C4-2B (cell line): ENCODE data around the gene IYD.
"Not testable (repeated sequence)": the region's sequence is repeated elsewhere in the genome, so short reads cannot be mapped to it uniquely, and the experiment has no call there.

ENCODE experiments used
- H3K27ac ChIP-seq: fragments of 450-650 bp; 2 replicates; pipeline ENCODE4 v1.5.1; 2017
- ZFX ChIP-seq: fragments of 450-650 bp; IDR thresholded peaks from 2 replicates; pipeline ENCODE4 v1.6.1; 2017
- TF ChIP-seq, protein P1 (sequence below): fragments of 450-650 bp; conservative IDR thresholded peaks from 2 replicates; pipeline ENCODE4 v1.5.1; 2017; ENCODE audit warnings: mild to moderate bottlenecking

IYD gene

DNA sequence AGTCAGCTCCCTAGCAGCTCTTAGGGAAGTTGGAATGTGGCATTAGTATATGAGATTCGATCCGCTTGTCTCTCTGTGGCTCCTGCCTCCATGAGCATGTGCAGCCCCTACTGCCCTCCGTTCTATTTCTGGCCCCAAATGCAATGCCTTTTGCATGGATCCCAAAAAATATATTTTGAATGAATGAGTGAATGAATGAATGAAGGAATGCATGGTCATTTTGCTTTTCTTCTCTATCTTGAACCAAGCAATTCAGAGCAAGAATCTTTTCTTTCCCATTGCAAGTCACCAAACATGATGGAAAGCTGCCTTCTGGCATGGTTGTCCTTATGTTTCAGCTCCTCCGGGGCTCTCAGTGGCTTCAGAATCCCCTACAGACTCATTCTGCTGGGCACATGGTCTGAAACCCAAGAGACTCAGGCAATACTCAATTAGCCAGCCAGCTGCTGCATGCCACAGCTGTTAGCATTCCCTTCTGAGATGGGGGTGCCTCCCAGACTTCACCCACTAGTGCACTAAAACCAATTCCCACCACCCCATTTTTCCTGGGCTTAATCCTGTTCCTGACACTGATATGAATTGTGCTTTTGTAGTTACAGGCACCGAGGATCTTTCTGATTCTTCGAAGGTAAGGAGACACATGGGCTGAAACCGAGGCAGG lies 2.6 kb upstream of the IYD start:
- H3K27ac ChIP-seq, result no peak overlapping the region
- TF ChIP-seq, protein P1, sequence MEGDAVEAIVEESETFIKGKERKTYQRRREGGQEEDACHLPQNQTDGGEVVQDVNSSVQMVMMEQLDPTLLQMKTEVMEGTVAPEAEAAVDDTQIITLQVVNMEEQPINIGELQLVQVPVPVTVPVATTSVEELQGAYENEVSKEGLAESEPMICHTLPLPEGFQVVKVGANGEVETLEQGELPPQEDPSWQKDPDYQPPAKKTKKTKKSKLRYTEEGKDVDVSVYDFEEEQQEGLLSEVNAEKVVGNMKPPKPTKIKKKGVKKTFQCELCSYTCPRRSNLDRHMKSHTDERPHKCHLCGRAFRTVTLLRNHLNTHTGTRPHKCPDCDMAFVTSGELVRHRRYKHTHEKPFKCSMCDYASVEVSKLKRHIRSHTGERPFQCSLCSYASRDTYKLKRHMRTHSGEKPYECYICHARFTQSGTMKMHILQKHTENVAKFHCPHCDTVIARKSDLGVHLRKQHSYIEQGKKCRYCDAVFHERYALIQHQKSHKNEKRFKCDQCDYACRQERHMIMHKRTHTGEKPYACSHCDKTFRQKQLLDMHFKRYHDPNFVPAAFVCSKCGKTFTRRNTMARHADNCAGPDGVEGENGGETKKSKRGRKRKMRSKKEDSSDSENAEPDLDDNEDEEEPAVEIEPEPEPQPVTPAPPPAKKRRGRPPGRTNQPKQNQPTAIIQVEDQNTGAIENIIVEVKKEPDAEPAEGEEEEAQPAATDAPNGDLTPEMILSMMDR, result no peak
- no peak for TF ChIP-seq ZFX

DNA sequence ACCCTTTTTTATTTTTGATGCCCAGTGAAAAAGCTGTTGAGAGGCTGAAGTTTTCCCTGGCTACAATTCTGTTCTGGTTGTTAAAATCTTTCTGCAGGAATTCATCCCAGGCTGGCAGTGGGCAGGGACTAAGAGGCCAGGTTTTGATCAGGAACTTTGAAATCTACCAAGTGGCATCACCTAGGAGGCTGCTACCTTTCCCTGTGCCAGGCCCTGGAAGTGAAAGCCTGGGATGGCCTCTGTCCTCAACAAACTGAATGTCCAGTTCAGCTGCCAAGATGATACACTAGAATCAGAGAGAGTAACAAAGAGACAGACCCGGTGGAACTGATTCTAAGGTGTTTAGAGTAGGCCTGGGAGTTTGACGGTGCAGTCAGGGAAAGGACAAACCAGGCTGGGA lies 596 bp downstream of the IYD start:
- no peak overlapping the region for H3K27ac ChIP-seq
- TF ChIP-seq, protein P1, result no peak
- TF ChIP-seq ZFX, result no peak

DNA sequence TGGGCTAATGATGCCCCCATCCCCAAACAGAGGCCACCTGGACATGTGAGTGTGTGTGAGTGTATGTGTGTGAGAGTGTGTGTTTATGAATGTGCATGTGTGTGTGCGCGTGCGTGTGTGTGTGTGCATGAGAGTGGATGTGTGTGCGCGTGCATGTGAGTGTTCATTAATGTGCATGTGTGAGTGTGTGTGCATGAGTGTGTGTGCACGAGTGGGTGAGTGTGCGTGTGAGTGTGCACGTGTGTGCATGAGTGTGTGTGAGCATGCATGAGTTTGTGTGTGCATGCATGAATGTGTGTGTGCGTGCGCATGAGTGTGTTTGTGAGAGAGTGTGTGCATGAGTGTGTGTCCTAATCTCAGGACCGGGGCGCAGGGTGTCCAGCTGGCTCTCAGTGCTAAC lies 1.3 kb downstream of the IYD start:
- TF ChIP-seq ZFX, result no peak
- TF ChIP-seq, protein P1, result no peak
- no peak overlapping the region for H3K27ac ChIP-seq

DNA sequence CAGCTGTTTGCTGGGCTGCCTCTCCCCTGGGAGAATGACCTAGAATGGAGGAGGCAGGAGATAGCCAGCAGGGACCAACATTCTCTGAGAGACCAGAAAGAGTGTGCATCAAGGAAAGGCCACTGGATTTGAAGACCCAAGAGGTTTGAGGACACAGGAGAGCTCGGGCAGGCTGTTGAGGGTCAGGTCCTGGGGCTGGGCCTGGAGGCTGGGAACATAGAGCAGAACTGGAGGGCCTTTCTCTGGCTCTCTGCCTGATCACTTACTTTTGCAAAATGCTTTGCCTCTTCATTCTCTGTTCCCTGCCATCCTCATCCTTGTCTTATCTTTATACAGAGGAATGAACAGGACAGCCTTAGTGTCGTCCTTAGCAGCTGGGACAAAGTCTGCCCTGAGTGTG lies 2.5 kb downstream of the IYD start:
- TF ChIP-seq, protein P1, result no peak
- TF ChIP-seq ZFX, result no peak
- H3K27ac ChIP-seq, result no peak overlapping the region

DNA sequence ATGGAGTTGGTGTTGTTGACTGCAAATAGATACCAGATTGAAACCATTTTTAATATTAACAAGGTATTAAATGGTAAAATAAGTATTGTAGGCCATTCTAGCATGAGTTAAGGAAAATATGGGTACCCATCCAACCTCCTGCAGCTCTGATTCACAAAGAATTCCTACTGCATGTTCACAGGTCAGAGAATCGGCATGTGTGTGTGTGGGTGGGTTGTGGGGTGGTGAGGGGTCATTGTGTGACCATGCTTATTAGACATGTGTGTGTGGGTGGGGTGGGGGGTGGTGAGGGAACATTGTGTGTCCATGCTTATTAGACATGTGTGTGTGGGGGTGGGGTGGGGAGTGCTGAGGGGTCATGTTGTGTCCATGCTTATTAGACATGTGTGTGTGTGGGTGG lies 3.2 kb downstream of the IYD start:
- TF ChIP-seq, protein P1, result no peak
- TF ChIP-seq ZFX, result no peak
- H3K27ac ChIP-seq, result no peak overlapping the region

DNA sequence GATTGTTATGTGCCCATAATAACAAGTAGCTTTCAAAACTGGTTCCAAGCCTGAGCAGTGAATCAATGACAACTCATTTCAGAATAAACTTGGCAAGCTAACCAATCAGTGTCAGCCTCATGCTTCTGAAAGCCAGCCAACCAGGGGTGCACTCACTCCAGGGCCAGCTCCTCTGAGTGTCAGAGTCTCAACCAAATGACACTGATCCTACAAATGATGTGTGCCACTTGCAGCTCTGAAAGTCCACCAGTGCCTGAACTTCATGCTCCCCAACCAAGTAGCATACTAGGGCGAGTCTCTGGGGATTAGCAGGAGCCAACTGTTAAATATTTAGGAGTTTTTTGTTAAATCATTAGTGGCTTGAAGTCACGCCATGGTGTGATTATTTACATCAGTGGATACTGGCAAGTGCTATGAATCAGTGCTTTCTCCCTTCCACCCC lies 4.5 kb downstream of the IYD start:
- TF ChIP-seq, protein P1, result no peak
- TF ChIP-seq ZFX, result no peak
- H3K27ac ChIP-seq, result no peak overlapping the region

DNA sequence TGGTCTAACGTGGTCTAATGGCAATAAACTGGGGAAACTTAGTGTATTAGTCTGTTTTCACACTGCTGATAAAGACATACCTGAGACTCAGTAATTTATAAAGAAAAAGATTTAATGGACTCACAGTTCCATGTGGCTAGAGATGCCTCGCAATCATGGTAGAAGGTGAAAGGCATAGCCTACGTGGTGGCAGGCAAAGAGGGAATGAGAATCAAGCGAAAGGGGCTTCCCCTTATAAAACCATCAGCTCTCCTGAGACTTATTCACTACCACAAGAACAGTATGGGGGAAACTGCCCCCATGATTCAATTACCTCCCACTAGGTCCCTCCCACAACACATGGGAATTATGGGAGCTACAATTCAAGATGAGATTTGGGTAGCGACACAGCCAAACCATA lies 5.5 kb downstream of the IYD start:
- H3K27ac ChIP-seq, result not testable (repeated sequence)

DNA sequence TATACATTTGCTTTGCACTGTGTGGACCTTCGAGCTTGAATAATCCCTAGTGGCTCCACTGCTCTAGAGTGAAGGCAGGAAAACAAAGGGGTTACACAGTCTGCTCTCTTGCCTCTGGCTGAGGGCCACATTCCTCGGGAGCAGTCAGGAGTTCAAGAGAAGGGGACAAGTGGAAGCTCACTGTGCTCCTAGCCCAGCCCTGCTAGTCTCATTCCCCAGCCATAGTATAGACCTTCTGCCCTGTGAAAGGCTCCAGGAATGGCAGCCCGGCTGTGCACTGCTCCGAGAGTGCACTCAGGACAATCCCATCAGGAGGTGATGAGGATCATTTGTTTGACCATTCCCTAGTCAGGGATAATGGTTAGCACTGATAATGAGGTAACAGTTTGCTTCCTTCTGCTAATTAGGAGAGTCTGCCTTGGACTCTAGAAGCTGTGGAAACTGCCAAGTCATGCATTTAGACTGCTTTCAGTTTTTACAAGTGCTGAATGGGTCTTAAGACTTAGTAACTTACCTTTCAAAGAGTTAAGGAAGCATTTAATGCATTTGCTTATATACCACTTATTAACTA lies 8.5 kb downstream of the IYD start:
- TF ChIP-seq, protein P1, result no peak
- no peak for TF ChIP-seq ZFX
- no peak overlapping the region for H3K27ac ChIP-seq
